IMR-90 (cell line): ENCODE results near the gene EIF1B. TPM values are rescaled to one million over a fixed set of nuclear protein-coding genes. Genes with fewer than 3 reads are reported as not detected.

Experiments
- ATAC-seq: fragments of 200-7000 bp; cut with Tn5 transposase; 2 replicates; pipeline ENCODE4 v1.9.1; 2020; ENCODE audit warnings: low read depth, mild to moderate bottlenecking, moderate library complexity
- BruUV-seq: library from RNA; stranded (reverse); fragments of 400-500 nt; replicated peaks from 2 replicates; lab custom pipeline; 2021; lab: Mats Ljungman, UMichigan
- CTCF ChIA-PET: fragments of 300-600 bp; formaldehyde crosslinking; extraction: SDS; loops from one replicate; lab custom pipeline; 2021; ENCODE audit warnings: antibody characterized with exemption; lab: Yijun Ruan, JAX
- POLR2A ChIA-PET: fragments of 300-600 bp; sonication (Branson Sonifier 250); formaldehyde crosslinking; loops from one replicate; lab custom pipeline; 2022; ENCODE audit warnings: antibody characterized with exemption; ENCODE audit not compliant: unreplicated experiment; lab: Charles Lee
- DNase-seq: peaks from one replicate; pipeline ENCODE4 v3.0.0; 2013
- H2AFZ ChIP-seq: replicated peaks from 2 replicates; pipeline ENCODE3; 2013; ENCODE audit warnings: low read length, mild to moderate bottlenecking; ENCODE audit not compliant: poor library complexity
- H2AK5ac ChIP-seq: 2 replicates; pipeline ENCODE4 v1.6.1; 2013; ENCODE audit warnings: low read depth, low read length, inconsistent platforms
- H2AK9ac ChIP-seq: replicated peaks from 2 replicates; pipeline ENCODE3; 2013; ENCODE audit warnings: mild to moderate bottlenecking, low read depth, low read length, moderate library complexity; ENCODE audit not compliant: poor library complexity
- H2BK120ac ChIP-seq: 2 replicates; pipeline ENCODE4 v1.6.1; 2013; ENCODE audit warnings: low read depth, low read length, inconsistent platforms
- H2BK15ac ChIP-seq: 3 replicates; pipeline ENCODE4 v1.6.1; 2013; ENCODE audit warnings: low read depth, low read length, inconsistent platforms
- H2BK20ac ChIP-seq: 2 replicates; pipeline ENCODE4 v1.6.1; 2013; ENCODE audit warnings: low read depth, mild to moderate bottlenecking, inconsistent platforms, low read length, moderate library complexity
- H2BK5ac ChIP-seq: 2 replicates; pipeline ENCODE4 v1.6.1; 2013; ENCODE audit warnings: mild to moderate bottlenecking, low read depth, low read length, inconsistent platforms; ENCODE audit not compliant: poor library complexity, severe bottlenecking
- H3K14ac ChIP-seq: replicated peaks from 2 replicates; pipeline ENCODE4 v1.6.1; 2013; ENCODE audit warnings: low read depth, low read length, inconsistent platforms
- H3K18ac ChIP-seq: 2 replicates; pipeline ENCODE4 v1.6.1; 2013; ENCODE audit warnings: low read depth, low read length, control low read depth
- H3K23ac ChIP-seq: 2 replicates; pipeline ENCODE4 v1.6.1; 2013; ENCODE audit warnings: low read depth, low read length, inconsistent platforms
- H3K27ac ChIP-seq: 2 replicates; pipeline ENCODE4 v1.5.1; 2013; ENCODE audit warnings: mild to moderate bottlenecking, control low read depth, low read length; ENCODE audit not compliant: insufficient read depth
- H3K27me3 ChIP-seq: 2 replicates; pipeline ENCODE4 v1.6.1; 2013; ENCODE audit warnings: low read length; ENCODE audit not compliant: control insufficient read depth, insufficient read depth
- H3K36me3 ChIP-seq: 2 replicates; pipeline ENCODE4 v1.6.1; 2013; ENCODE audit warnings: low read length, mixed read lengths; ENCODE audit not compliant: control insufficient read depth, insufficient read depth
- H3K4ac ChIP-seq: 2 replicates; pipeline ENCODE4 v1.6.1; 2013; ENCODE audit warnings: low read depth, low read length, inconsistent platforms
- H3K4me1 ChIP-seq: 2 replicates; pipeline ENCODE4 v1.6.1; 2013; ENCODE audit warnings: low read length, mixed read lengths; ENCODE audit not compliant: control insufficient read depth, insufficient read depth
- H3K4me2 ChIP-seq: 2 replicates; pipeline ENCODE4 v1.6.1; 2013; ENCODE audit warnings: low read depth, mild to moderate bottlenecking, control low read depth, low read length, moderate library complexity
- H3K4me3 ChIP-seq: 2 replicates; pipeline ENCODE4 v1.5.1; 2013; ENCODE audit warnings: low read depth, mild to moderate bottlenecking, control low read depth, low read length, moderate library complexity; ENCODE audit not compliant: insufficient read depth
- H3K56ac ChIP-seq: 2 replicates; pipeline ENCODE4 v1.6.1; 2013; ENCODE audit warnings: low read length, inconsistent platforms; ENCODE audit not compliant: insufficient read depth; ENCODE audit errors: extremely low read depth
- H3K79me1 ChIP-seq, 2 experiments: 2 replicates each; pipeline ENCODE4 v1.6.1; 2013; ENCODE audit warnings: low read length in 2 of 2, inconsistent platforms in 1 of 2, low read depth in 1 of 2
- H3K9ac ChIP-seq: 2 replicates; pipeline ENCODE4 v1.6.1; 2013; ENCODE audit warnings: low read depth, low read length, control low read depth
- H3K9me1 ChIP-seq: 2 replicates; pipeline ENCODE4 v1.6.1; 2013; ENCODE audit warnings: low read length, inconsistent platforms; ENCODE audit not compliant: insufficient read depth
- H3K9me3 ChIP-seq: 2 replicates; pipeline ENCODE4 v1.6.1; 2013; ENCODE audit warnings: low read length; ENCODE audit not compliant: control insufficient read depth, insufficient read depth
- H4K20me1 ChIP-seq: 2 replicates; pipeline ENCODE4 v1.6.1; 2013; ENCODE audit warnings: low read length, inconsistent platforms; ENCODE audit not compliant: insufficient read depth
- H4K5ac ChIP-seq: 2 replicates; pipeline ENCODE4 v1.6.1; 2013; ENCODE audit warnings: mild to moderate bottlenecking, low read depth, low read length, control low read depth
- H4K8ac ChIP-seq, 2 experiments: 2 replicates each; pipeline ENCODE4 v1.6.1; 2013; ENCODE audit warnings: low read depth in 2 of 2, low read length in 2 of 2, control low read depth in 1 of 2, inconsistent platforms in 1 of 2
- H4K91ac ChIP-seq: 2 replicates; pipeline ENCODE4 v1.6.1; 2013; ENCODE audit warnings: low read depth, low read length, inconsistent platforms; ENCODE audit not compliant: insufficient read depth
- RFX5 ChIP-seq: IDR thresholded peaks from 2 replicates; pipeline ENCODE4 v1.8.0; 2012; ENCODE audit warnings: low read depth, mild to moderate bottlenecking, low read length, moderate library complexity
- WGBS, 2 experiments: methylation state at CpG; one replicate each; pipeline versions ENCODE4 v1.1.5 to v1.1.7; 2013; ENCODE audit warnings: missing lambda C conversion rate in 2 of 2; ENCODE audit not compliant: insufficient read length in 1 of 2; ENCODE audit errors: extremely low coverage in 2 of 2; 5-methylcytosine and 5-hydroxymethylcytosine counted together
- dilution Hi-C: fragments of 300-500 bp; cut with HindIII; formaldehyde crosslinking; loops from one replicate; pipeline ENCODE4 v1.14.3; 2018; ENCODE audit warnings: low sequenced_read_pairs; ENCODE audit not compliant: unreplicated experiment
- in situ Hi-C: fragments of 300-500 bp; cut with MboI; formaldehyde crosslinking; loops from 3 replicates; pipeline ENCODE4 v1.14.3; 2019; ENCODE audit warnings: low sequenced_read_pairs, inconsistent platforms, mixed read lengths
- intact Hi-C: fragments of 100-400 bp; cut with micrococcal nuclease; formaldehyde crosslinking; loops from 2 replicates; pipeline ENCODE4 v1.10.0; 2022
- polyA plus RNA-seq, 3 experiments: library from polyadenylated mRNA; depleted of rRNA; stranded (reverse); fragments of >200 nt; gene quantifications; 2 replicates each; pipeline ENCODE4 v1.2.3, GENCODE V29; 2012; ENCODE audit warnings: low replicate concordance in 1 of 3
- total RNA-seq: library from RNA; depleted of rRNA; stranded (reverse); fragments of >200 nt; gene quantifications from 2 replicates; pipeline ENCODE4 v1.2.3, GENCODE V29; 2012

The EIF1B gene
- total and polyA plus RNA-seq, 2 of the 4 experiments (the other 2 are of a cell fraction), result 11.3 to 25.9 TPM

DNA sequence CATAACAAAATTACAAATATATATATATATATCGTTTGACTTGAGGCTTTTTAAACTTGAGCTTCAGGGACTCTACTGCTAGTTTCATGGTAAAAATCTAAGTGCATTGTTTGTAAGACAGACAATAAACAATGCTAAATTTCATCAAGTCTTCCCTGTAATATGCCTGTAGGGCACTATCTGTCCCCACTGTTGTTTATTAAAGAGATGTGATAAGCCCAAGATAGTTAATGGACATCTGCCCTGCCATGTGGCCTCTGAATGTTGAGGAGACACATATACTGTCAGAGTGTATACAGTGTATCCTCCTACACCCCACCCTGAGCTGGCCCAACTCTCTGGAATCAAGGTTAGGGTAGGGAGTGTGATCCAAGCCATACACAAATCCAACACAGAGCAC is 15.1 kb upstream of the EIF1B start:
- in situ Hi-C loops (no loop called here), dilution Hi-C loops (no loop called here), intact Hi-C loops (no loop called here)
- H3K79me1 ChIP-seq, result no peaks in the 10 kb centered on the region
- TF ChIP-seq RFX5, result no peak
- no peak overlapping the region for H3K14ac ChIP-seq
- no peak overlapping the region for H3K4ac ChIP-seq
- no peak overlapping the region for H2AK5ac ChIP-seq
- no peak overlapping the region for H4K91ac ChIP-seq
- ChIA-PET CTCF (no interaction called here), POLR2A (no interaction called here)
- no peak overlapping the region for H3K27ac ChIP-seq
- no peak overlapping the region for H2AFZ ChIP-seq
- H4K8ac ChIP-seq, result no peak overlapping the region
- H2AK9ac ChIP-seq, result no peak overlapping the region
- H3K9ac ChIP-seq, result no peak overlapping the region
- H3K9me3 ChIP-seq, result no peaks in the 10 kb centered on the region
- no peaks in the 10 kb centered on the region for H3K36me3 ChIP-seq
- no peak overlapping the region for H3K23ac ChIP-seq
- H3K9me1 ChIP-seq, result no peaks in the 10 kb centered on the region
- no peak for ATAC-seq
- WGBS, 2 experiments, result no CpG with 5 or more reads among the region's 1 CpG
- H4K20me1 ChIP-seq, result no peaks in the 10 kb centered on the region
- no peak overlapping the region for H3K4me3 ChIP-seq
- H3K4me1 ChIP-seq, result no peaks in the 10 kb centered on the region
- no peak overlapping the region for H3K4me2 ChIP-seq
- H2BK120ac ChIP-seq, result no peak overlapping the region
- H3K27me3 ChIP-seq, result no peaks in the 10 kb centered on the region
- DNase-seq, result no peak
- no TSS peak for BruUV-seq
- H3K18ac ChIP-seq, result no peak overlapping the region
- no peak overlapping the region for H2BK5ac ChIP-seq
- H2BK20ac ChIP-seq, result no peak overlapping the region
- no peak overlapping the region for H4K5ac ChIP-seq
- no peak overlapping the region for H3K56ac ChIP-seq
- no peak overlapping the region for H2BK15ac ChIP-seq
